Activated gamma-delta T cell (primary cell): ENCODE results near the gene GUK1.

Source experiments
- DNase-seq: peaks from one replicate; lab custom pipeline; 2025; lab: John Stamatoyannopoulos, UW

The GUK1 gene

DNA sequence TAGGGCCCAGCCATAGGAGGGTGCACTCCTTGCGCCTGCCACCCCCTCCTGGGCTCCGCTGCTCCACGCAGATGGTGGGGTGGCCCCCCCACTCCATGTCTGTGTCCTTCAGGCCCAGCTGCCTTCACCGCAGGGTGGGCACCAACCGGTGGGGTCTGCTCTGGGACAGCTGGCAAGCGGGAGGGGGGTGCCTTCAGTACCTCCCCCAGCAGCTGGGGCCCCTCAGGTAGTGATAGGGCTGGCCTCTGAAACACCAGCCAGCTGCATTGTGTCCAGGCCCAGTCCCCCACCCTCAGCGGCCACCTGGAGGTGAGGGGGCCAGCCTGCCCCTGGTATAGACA lies 10.0 kb downstream of the GUK1 start:
- no peak for DNase-seq

DNA sequence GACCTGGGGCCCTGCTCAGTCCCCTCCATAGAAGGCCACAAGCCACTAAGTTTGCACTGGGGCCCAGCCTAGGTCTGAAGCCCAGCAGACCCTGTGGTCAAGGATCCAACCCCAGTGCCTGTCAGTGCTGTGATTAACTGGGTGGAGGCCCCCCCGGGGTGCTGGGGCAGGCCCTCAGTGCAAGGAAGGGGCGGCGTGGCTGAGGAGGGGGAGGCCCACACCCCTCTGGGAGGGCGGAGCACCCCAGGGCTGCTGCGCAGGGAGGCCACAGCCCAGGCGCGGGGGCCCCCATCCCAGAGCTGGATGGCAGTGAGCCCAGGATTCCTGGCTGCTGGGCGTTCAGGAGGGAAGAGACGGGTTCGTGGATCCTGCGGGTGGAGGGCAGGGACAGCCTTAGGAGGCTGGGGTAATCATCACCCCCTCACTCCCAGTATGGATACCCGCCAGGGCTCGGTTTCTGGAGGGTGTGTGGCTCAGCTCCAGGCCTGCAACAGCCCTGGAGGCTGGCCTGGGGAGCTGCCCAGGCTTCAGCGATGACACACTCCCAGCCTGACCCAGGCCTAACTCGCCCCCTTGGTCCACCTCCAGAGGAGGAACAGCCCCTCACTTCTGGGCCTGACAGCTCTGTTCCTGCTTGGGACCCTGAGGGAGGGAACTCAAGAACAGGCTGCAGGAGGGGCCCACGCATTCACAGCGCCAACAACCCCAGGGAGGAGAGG lies 10.5 kb downstream of the GUK1 start:
- no peak for DNase-seq

- DNase-seq, result no peak
Measured at GRCh38 chr1:228151180-228151925, 11.3 kb downstream of the GUK1 start.

- DNase-seq, result no peak
Measured at GRCh38 chr1:228152097-228152917, 12.2 kb downstream of the GUK1 start.

DNA sequence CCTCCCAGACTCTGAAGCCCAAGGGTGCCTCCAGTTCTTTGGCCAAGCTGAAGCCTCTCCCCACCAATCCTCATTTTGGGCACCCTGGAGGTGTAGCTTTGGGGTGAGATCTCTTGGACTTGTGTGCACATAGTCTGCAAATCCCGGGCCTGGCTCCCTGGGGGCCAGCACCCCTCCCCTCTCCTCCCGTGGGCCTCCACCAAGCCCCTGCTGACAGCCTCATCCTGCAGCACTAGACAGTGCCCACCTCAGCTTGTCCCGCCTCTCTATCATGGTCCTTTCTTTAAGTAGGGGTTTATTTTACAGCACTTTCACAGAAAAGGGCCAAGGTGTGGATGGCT lies 12.8 kb downstream of the GUK1 start:
- no peak for DNase-seq

DNA sequence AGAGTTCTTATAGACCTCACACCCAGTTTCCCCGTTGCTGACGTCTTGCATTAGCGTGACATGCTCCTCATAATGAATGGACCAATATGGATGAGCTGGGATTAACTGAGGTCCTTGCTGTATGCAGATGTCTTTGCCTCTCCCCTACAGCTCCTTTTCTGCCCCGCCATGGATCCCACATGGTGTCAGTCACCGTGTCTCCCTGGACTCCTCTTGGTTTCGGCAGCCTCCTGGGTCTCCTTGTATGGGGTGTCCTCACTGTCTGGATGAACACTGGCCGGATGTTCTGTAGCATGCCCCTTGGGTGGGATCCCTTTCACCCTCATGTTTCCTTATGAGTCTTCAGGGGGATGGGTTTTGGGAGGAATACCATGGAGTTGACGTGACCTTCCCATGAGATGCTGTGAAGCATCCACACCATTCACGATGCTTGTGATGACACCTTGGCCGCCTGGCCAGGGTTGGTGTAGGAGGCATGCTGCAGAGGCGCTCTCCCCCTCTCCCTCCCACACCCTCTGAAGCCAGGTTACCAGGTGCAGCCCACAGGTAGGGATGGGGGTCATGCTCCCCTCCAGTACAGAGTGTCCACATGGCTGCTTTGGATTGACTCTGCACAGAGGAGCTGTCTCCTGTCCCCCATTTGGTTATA lies 14.1 kb downstream of the GUK1 start:
- DNase-seq, result no peak

GRCh38 chr1:228154670-228155571 lies 14.8 kb downstream of the GUK1 start:
- no peak for DNase-seq

GRCh38 chr1:228155596-228156514 lies 15.8 kb downstream of the GUK1 start:
- DNase-seq, result no peak

DNA sequence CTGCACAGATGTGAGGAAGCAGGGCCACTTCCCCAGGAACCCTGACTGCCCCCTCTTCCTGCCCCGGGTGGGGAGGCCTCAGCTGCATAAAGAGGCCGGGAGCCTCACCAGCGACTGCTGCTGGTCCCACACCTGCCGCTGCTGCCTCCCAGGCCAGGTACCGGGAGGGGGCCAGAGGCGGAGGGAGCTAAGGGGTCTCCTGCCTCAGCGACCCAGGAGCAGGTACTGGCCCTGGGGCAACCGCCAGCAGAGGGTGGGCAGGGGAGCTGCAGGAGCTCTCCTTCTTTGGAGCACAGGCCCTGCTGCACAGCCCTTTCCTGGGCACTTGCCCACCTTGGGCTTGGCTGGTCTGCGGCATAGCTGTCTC lies 16.4 kb downstream of the GUK1 start:
- no peak for DNase-seq

GRCh38 chr1:228156941-228157728 lies 17.1 kb downstream of the GUK1 start:
- DNase-seq, result no peak

DNA sequence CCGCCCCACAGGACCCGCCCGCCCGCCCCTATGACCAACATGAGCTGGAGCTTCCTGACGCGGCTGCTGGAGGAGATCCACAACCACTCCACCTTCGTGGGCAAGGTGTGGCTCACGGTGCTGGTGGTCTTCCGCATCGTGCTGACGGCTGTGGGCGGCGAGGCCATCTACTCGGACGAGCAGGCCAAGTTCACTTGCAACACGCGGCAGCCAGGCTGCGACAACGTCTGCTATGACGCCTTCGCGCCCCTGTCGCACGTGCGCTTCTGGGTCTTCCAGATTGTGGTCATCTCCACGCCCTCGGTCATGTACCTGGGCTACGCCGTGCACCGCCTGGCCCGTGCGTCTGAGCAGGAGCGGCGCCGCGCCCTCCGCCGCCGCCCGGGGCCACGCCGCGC lies 17.6 kb downstream of the GUK1 start:
- DNase-seq, result no peak

DNA sequence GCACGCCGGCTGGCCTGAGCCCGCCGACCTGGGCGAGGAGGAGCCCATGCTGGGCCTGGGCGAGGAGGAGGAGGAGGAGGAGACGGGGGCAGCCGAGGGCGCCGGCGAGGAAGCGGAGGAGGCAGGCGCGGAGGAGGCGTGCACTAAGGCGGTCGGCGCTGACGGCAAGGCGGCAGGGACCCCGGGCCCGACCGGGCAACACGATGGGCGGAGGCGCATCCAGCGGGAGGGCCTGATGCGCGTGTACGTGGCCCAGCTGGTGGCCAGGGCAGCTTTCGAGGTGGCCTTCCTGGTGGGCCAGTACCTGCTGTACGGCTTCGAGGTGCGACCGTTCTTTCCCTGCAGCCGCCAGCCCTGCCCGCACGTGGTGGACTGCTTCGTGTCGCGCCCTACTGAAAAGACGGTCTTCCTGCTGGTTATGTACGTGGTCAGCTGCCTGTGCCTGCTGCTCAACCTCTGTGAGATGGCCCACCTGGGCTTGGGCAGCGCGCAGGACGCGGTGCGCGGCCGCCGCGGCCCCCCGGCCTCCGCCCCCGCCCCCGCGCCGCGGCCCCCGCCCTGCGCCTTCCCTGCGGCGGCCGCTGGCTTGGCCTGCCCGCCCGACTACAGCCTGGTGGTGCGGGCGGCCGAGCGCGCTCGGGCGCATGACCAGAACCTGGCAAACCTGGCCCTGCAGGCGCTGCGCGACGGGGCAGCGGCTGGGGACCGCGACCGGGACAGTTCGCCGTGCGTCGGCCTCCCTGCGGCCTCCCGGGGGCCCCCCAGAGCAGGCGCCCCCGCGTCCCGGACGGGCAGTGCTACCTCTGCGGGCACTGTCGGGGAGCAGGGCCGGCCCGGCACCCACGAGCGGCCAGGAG lies 18.3 kb downstream of the GUK1 start:
- no peak for DNase-seq

DNA sequence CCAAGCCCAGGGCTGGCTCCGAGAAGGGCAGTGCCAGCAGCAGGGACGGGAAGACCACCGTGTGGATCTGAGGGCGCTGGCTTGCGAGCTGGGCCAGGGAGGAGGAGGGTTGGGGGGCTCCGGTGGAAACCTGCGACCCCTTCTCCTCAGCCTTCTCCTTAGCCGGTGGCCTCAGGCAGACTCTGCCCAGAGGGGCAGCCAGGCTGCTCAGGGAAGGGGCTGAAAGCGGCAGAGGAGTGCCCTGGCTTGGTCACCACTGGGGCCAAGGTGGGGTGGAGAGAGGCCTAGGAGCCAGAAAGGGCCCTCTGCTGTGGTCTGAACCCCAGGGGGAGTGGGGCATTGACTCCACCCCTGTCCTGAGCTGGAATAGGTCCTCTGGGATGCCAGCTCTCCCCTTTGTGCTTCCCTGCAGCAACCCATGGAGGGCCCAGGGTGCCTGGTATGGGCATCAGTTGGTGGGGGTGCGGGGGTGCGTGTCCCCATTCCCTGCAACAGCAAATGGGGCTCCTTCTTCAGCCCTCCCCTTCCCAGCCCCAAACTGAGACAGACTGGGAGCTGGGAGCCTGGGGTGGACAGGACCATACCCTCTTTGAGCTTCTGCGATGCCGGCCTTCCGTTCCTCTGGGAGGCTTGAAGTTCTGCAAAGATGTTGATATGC lies 19.1 kb downstream of the GUK1 start:
- no peak for DNase-seq

DNA sequence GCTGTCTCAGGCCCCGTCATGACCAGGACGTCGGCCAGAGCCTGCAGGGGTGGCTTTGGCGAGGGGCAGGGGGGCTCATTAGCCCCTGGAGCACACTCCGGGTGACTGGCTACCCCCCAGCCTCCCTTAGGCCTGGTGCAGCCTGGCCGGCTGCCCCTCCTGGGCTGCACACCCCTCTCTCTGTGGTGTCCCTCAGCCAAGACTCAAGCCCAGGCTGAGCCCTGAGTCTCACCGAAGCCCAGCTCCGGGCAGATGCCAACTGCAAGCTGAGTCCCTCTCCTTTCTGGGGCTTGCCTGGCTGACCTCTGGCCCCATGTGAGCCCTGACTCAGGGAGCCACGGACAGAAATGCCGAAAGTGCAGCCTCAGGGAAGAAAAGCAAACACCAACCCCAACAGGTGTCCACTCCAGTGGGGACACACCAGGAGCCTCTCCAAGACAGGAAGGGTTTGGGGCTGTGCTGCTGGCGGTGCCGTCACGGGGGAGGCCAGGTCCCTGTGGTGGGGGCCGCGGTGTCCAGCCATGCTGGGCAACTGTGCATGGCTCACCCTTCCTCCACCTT lies 20.2 kb downstream of the GUK1 start:
- no peak for DNase-seq

- DNase-seq, result no peak
Measured at GRCh38 chr1:228161362-228161761, 21.3 kb downstream of the GUK1 start.

GRCh38 chr1:228161866-228162265 lies 21.8 kb downstream of the GUK1 start:
- DNase-seq, result no peak

DNA sequence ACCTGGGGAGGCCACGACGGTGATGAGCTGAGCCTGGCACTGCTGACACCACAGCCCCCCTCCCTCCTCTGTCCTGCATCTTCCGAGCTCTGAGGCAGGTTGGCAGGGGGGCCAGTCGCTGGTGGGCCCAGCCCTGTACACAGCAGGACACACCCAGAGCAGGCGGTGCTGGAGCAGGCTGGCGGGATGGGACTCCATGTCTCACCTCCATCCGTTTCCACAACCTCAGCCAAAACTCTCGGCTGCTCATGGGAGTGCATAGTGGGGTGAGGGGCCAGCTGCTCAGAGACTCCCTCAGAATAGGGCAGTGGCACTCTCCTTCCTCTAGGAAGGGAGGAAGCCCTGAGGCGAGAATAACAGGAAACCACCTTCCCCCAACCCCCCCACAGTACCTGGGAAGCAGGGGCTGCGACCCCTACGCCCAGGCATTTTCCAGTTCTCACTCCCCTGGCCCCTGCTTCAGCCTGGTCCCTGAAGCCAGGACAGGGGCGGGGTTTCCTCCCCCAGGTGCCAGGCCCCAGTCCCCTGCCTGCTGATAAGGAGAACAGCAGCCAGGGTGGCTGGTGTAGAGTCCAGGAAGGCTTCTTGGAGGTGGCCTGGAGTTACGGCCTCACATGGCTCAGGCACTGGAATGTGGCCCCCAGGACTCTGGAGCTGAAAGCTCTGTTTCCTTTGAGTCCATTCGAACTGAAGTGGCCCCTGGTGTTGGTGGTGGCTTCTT lies 22.4 kb downstream of the GUK1 start:
- no peak for DNase-seq
